PC-9 (cell line): ENCODE data around the gene BDKRB1. TPM values are rescaled to one million over a fixed set of nuclear protein-coding genes. Genes with fewer than 3 reads are reported as not detected.

Experiments used
- BruUV-seq: library from RNA; stranded (reverse); fragments of 400-500 nt; replicated peaks from 2 replicates; lab custom pipeline; 2021; lab: Mats Ljungman, UMichigan
- CTCF ChIA-PET: fragments of 300-600 bp; sonication (Branson Sonifier 250); formaldehyde crosslinking; loops from one replicate; lab custom pipeline; 2022; ENCODE audit warnings: antibody characterized with exemption; lab: Charles Lee
- POLR2A ChIA-PET: fragments of 300-600 bp; sonication (Branson Sonifier 250); formaldehyde crosslinking; loops from one replicate; lab custom pipeline; 2022; ENCODE audit warnings: antibody characterized with exemption; ENCODE audit not compliant: unreplicated experiment; lab: Charles Lee
- DNase-seq, 2 experiments: peaks; one replicate each; pipeline versions ENCODE4 v3.0.0 to v3.0.0-alpha.2; 2015 to 2022; ENCODE audit warnings: mixed read lengths in 1 of 2
- H2AFZ ChIP-seq: fragments of 200-600 bp; sonication (generic); 2 replicates; pipeline ENCODE4 v1.8.1; 2017; ENCODE audit warnings: antibody characterized with exemption
- H3F3A ChIP-seq: fragments of 200-600 bp; sonication (generic); 2 replicates; pipeline ENCODE4 v1.8.1; 2017; ENCODE audit warnings: antibody characterized with exemption, mild to moderate bottlenecking, low read depth; ENCODE audit not compliant: insufficient read depth
- H3K27ac ChIP-seq: fragments of 200-600 bp; sonication (generic); 2 replicates; pipeline ENCODE4 v1.6.1; 2016; ENCODE audit warnings: mixed run types
- H3K27me3 ChIP-seq: fragments of 200-600 bp; sonication (generic); 2 replicates; pipeline ENCODE4 v1.6.1; 2016; ENCODE audit warnings: low read depth, mixed run types; ENCODE audit not compliant: insufficient read depth
- H3K36me3 ChIP-seq: fragments of 200-600 bp; sonication (generic); 2 replicates; pipeline ENCODE4 v1.6.1; 2016; ENCODE audit warnings: low read depth, mixed run types
- H3K4me1 ChIP-seq: fragments of 200-600 bp; sonication (generic); replicated peaks from 2 replicates; pipeline ENCODE4 v1.6.1; 2016; ENCODE audit warnings: mixed run types; ENCODE audit not compliant: insufficient read depth
- H3K4me2 ChIP-seq: fragments of 200-600 bp; sonication (generic); 2 replicates; pipeline ENCODE4 v1.6.1; 2017; ENCODE audit warnings: mixed run types
- H3K4me3 ChIP-seq: fragments of 200-600 bp; sonication (generic); 2 replicates; pipeline ENCODE4 v1.6.1; 2016; ENCODE audit warnings: mixed run types
- H3K79me2 ChIP-seq: fragments of 200-600 bp; sonication (generic); 2 replicates; pipeline ENCODE4 v1.6.1; 2017; ENCODE audit warnings: low read depth, mixed run types
- H3K9me2 ChIP-seq: fragments of 200-600 bp; sonication (generic); 2 replicates; pipeline ENCODE4 v1.8.1; 2017; ENCODE audit warnings: mild to moderate bottlenecking; ENCODE audit not compliant: insufficient read depth
- H3K9me3 ChIP-seq: fragments of 200-600 bp; sonication (generic); 2 replicates; pipeline ENCODE4 v1.8.1; 2016; ENCODE audit warnings: low read depth; ENCODE audit not compliant: insufficient read depth
- H4K20me1 ChIP-seq: fragments of 200-600 bp; sonication (generic); 2 replicates; pipeline ENCODE4 v1.8.1; 2017; ENCODE audit not compliant: insufficient read depth
- CTCF ChIP-seq: fragments of 200-600 bp; sonication (generic); conservative IDR thresholded peaks from 2 replicates; pipeline ENCODE4 v1.6.1; 2017; ENCODE audit warnings: mixed run types, antibody characterized with exemption, mild to moderate bottlenecking, moderate library complexity
- EZH2 ChIP-seq: fragments of 200-600 bp; sonication (generic); IDR thresholded peaks from 2 replicates; pipeline ENCODE4 v1.8.0; 2017; ENCODE audit warnings: antibody characterized with exemption, low read depth
- intact Hi-C: fragments of 100-400 bp; cut with micrococcal nuclease; formaldehyde crosslinking; loops from one replicate; pipeline ENCODE4 v1.10.0; 2022; ENCODE audit not compliant: unreplicated experiment
- total RNA-seq: library from RNA; stranded (reverse); gene quantifications from 2 replicates; pipeline ENCODE4 v1.2.3, GENCODE V29; 2021

BDKRB1 gene
- total RNA-seq, 1 experiment from 2014 or later: not detected

- no peaks in the 10 kb centered on the region; the same call in none of the 2 replicates for H3K9me3 ChIP-seq
- no peak overlapping the region for H2AFZ ChIP-seq
- 0 out of 2 replicates have a peak overlapping the region, but pooled peaks have one; percentile 68 for H3K4me2 ChIP-seq
- no peaks in the 10 kb centered on the region for H4K20me1 ChIP-seq
- H3F3A ChIP-seq: peaks cover 34% of the 10 kb centered on the region
- ChIA-PET CTCF (no interaction called here), POLR2A (no interaction called here)
- intact Hi-C loops: loop anchor here (5.0 kb wide), 1 partner anchor 65 kb away; the partner anchor contains the start of gene BDKRB2
- H3K4me3 ChIP-seq: no peak overlapping the region
- H3K79me2 ChIP-seq: no peaks in the 10 kb centered on the region
- DNase-seq: no peak
- no TSS peak for BruUV-seq
- TF ChIP-seq CTCF (no peak), EZH2 (no peak)
- H3K27me3 ChIP-seq: no peaks in the 10 kb centered on the region
- H3K9me2 ChIP-seq: no peaks in the 10 kb centered on the region
- H3K4me1 ChIP-seq: peaks cover 64% of the 10 kb centered on the region
- no peaks in the 10 kb centered on the region for H3K36me3 ChIP-seq
- H3K27ac ChIP-seq: peak overlapping the region; percentile 82
These were observed 11.3 kb downstream of the BDKRB1 start for GRCh38 chr14:96267336-96267735.

GRCh38 chr14:96267916-96268315 is 11.9 kb downstream of the BDKRB1 start:
- TF ChIP-seq CTCF (no peak), EZH2 (no peak)
- H3K27me3 ChIP-seq: no peaks in the 10 kb centered on the region
- no peak overlapping the region for H2AFZ ChIP-seq
- peaks cover 34% of the 10 kb centered on the region for H3F3A ChIP-seq
- H3K4me3 ChIP-seq: no peak overlapping the region
- H3K79me2 ChIP-seq: no peaks in the 10 kb centered on the region
- no peaks in the 10 kb centered on the region for H3K9me2 ChIP-seq
- intact Hi-C loops: loop anchor here (5.0 kb wide), 1 partner anchor 66 kb away; the partner anchor contains the start of gene BDKRB2
- no peak for DNase-seq
- H4K20me1 ChIP-seq: no peaks in the 10 kb centered on the region
- no peaks in the 10 kb centered on the region for H3K36me3 ChIP-seq
- ChIA-PET POLR2A (no interaction called here), CTCF (no interaction called here)
- H3K4me1 ChIP-seq: peaks cover 61% of the 10 kb centered on the region
- no peaks in the 10 kb centered on the region; the same call in none of the 2 replicates for H3K9me3 ChIP-seq
- no TSS peak for BruUV-seq
- H3K27ac ChIP-seq: peak overlapping the region; percentile 82
- peak overlapping the region; percentile 68 for H3K4me2 ChIP-seq

GRCh38 chr14:96268431-96269358 is 12.7 kb downstream of the BDKRB1 start:
- intact Hi-C loops: loop anchor here (5.0 kb wide), 1 partner anchor 66 kb away; the partner anchor contains the start of gene BDKRB2
- Histone ChIP-seq H3K4me1 (peaks cover 54% of the 10 kb centered on the region), H2AFZ (no peak overlapping the region), H3K79me2 (no peaks in the 10 kb centered on the region), H3F3A (peaks cover 33% of the 10 kb centered on the region), H4K20me1 (no peaks in the 10 kb centered on the region), H3K36me3 (no peaks in the 10 kb centered on the region), H3K9me3 (no peaks in the 10 kb centered on the region; the same call in none of the 2 replicates), H3K9me2 (no peaks in the 10 kb centered on the region), H3K27ac (peak overlapping the region; percentile 82), H3K4me2 (peak overlapping the region; percentile 68), H3K4me3 (no peak overlapping the region), H3K27me3 (no peaks in the 10 kb centered on the region)
- no peak for TF ChIP-seq CTCF
- TF ChIP-seq EZH2: no peak
- peak in 1 of 2 experiments; percentile 80 for DNase-seq
- ChIA-PET CTCF (no interaction called here), POLR2A (no interaction called here)
- no TSS peak for BruUV-seq
